ENCODE measurements around the gene MLPH.

DNA sequence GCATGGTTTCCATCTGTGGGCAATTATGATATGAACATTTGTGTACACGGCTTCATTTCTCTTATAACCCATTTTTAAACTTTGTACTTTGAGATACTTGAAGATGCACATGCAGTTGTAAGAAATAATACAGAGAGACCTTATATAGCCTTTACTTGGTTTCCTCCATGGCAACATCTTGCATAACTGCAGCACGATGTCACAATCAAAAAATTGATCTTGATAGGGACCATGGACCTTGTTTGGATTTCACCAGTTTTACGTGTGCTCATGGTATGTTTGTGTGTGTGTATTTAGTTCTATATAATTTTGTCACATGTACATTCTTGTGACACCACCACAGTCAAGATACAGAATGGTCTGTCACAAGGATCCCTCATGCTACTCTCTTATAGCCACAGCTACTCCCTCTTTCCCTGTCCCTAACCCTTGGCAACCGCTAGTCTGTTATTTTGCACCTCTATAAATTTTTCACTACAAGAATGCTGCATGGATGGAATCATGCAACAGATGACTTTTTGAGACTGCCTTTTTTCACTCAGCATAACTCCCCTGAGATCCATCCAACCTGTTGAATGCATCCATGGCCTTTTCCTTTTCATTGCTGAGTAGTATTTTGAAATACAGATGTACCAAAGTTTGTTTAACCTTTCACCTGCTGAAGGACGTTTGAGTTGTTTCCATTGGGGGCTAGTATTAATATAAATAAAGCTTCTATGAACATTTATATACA is 19.4 kb upstream of the MLPH start:
- TF ChIP-seq POLR2A (IDR thresholded peaks at IDR 0.05) = no peak
- TF ChIP-seq, protein P1, sequence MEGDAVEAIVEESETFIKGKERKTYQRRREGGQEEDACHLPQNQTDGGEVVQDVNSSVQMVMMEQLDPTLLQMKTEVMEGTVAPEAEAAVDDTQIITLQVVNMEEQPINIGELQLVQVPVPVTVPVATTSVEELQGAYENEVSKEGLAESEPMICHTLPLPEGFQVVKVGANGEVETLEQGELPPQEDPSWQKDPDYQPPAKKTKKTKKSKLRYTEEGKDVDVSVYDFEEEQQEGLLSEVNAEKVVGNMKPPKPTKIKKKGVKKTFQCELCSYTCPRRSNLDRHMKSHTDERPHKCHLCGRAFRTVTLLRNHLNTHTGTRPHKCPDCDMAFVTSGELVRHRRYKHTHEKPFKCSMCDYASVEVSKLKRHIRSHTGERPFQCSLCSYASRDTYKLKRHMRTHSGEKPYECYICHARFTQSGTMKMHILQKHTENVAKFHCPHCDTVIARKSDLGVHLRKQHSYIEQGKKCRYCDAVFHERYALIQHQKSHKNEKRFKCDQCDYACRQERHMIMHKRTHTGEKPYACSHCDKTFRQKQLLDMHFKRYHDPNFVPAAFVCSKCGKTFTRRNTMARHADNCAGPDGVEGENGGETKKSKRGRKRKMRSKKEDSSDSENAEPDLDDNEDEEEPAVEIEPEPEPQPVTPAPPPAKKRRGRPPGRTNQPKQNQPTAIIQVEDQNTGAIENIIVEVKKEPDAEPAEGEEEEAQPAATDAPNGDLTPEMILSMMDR (IDR thresholded peaks at IDR 0.05) = no peak
